ENCODE data around the gene ARHGAP28.

Gene ARHGAP28

DNA sequence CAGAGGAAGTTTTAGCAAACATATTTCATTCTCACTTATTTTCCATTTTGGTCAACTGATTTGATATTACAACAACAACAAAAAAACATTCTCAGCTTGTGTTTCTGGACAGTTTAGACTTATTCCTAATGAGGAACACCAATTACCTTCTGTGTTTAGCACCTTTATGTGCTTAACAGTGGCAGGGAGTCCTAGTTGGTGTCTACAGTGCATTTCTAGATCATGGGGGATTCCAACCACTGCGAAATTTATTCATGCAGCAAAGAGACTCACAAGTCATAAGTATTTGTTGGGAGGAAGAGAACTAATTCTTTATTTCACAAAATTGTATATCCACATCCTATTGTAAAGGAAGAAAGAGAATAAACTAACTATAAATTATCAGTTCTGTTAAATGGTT, 4.2 kb downstream of the ARHGAP28 start:
- TF ChIP-seq ZFX (IDR thresholded peaks at IDR 0.05; ENCODE audit: borderline replicate concordance): no peak
- TF ChIP-seq, protein P1, sequence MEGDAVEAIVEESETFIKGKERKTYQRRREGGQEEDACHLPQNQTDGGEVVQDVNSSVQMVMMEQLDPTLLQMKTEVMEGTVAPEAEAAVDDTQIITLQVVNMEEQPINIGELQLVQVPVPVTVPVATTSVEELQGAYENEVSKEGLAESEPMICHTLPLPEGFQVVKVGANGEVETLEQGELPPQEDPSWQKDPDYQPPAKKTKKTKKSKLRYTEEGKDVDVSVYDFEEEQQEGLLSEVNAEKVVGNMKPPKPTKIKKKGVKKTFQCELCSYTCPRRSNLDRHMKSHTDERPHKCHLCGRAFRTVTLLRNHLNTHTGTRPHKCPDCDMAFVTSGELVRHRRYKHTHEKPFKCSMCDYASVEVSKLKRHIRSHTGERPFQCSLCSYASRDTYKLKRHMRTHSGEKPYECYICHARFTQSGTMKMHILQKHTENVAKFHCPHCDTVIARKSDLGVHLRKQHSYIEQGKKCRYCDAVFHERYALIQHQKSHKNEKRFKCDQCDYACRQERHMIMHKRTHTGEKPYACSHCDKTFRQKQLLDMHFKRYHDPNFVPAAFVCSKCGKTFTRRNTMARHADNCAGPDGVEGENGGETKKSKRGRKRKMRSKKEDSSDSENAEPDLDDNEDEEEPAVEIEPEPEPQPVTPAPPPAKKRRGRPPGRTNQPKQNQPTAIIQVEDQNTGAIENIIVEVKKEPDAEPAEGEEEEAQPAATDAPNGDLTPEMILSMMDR (IDR thresholded peaks at IDR 0.05): no peak
- H3K27ac ChIP-seq: no peak overlapping the region

DNA sequence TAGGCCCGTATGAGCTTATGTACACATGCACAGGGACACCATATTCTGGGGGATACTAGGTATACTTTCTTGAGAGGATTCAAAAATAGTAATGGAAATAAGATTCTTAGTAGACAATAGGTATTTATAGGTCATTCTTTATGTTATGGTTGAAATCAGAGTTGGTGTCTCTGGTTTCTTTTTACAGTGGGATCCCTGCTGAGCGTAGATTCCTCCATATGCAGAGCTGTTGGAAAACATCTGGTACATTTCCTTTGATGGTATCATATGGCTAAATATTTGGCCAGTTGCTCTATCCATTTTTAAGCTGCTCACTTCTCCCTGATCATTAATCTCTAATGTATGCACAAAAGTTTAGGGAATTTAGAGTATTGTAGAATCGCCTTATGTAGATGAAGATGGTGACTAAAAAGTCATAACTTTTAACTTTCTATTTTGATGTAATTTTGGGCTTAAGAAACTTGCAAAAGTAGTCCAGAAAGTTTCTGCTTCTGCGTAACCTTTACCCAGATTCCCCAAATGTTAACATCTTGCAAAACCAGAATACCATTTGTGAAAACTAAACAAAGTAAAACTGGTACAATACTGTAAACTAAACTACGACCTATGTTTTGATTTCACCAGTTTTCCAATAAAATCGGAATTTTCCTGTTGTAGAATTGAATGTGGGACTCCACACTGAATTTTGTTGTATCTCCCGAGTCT, 5.4 kb downstream of the ARHGAP28 start:
- TF ChIP-seq ZFX (IDR thresholded peaks at IDR 0.05; ENCODE audit: borderline replicate concordance): no peak
- TF ChIP-seq, protein P1 (IDR thresholded peaks at IDR 0.05): no peak

DNA sequence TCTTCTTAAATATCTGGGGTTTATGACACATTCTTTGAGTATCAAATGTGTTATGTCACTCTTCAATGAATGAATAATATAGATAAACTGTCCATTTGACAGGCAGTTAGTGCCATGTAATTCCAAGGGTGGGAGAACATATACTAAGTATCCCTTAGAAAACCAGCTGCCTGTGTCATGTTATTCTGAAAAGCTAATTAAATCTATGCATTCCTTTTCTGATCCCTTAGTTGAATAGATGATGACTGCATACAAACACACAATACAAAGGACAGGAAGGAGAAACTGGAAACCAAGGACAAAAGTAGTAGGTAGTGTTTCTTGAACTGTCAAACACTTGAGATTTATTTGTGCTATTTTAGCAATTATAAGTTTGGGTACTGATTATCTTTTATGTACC, 8.3 kb downstream of the ARHGAP28 start:
- H3K27ac ChIP-seq: no peak overlapping the region

More for the DNA sequence above, 5.4 kb downstream of the ARHGAP28 start:
- no peak overlapping the region for H3K27ac ChIP-seq

DNA sequence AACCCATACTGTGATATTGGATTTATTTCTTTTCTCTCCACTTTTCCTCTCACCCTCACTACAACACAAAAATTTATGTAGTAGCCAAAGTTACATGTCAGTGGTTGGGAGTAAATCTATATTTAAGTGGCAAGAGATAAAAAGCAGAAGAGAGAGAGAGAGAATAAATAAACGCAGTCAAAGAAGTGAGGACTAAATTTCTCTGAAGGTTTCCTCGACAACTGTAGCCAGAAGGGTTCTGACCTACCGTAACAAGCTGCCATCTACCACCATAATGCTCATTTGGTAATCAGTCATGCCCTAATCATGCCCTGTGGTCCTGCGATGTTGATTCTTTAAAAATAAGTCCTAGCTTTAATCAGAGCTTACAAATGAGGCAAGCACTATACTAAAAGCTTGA, 9.1 kb downstream of the ARHGAP28 start:
- TF ChIP-seq, protein P1 (IDR thresholded peaks at IDR 0.05): no peak
- no peak overlapping the region for H3K27ac ChIP-seq

More for the DNA sequence above, 8.3 kb downstream of the ARHGAP28 start:
- TF ChIP-seq ZFX (IDR thresholded peaks at IDR 0.05; ENCODE audit: borderline replicate concordance): no peak
- TF ChIP-seq, protein P1 (IDR thresholded peaks at IDR 0.05): no peak

DNA sequence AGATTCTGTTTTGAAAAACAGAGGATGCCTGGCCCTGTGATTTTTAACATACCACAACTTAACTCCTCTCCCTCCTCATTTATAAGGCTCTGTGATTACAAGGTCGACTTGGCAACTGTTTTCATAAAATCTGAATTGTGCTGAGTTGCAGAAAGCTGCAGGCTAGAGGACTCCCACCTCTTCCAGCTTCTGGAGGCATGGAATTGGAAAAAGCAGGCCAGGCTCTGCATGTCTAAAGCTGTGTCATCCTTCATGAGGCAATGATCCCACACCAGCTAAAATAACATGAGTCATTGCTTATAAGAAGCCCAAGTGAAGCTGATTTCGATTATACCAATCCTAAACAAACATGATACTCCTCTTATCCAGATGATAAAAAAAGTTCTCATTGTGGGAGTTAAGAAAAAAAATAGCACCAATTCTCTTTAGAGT, 11.7 kb downstream of the ARHGAP28 start:
- no peak overlapping the region for H3K27ac ChIP-seq
- no peak for TF ChIP-seq ZFX (IDR thresholded peaks at IDR 0.05; ENCODE audit: borderline replicate concordance)
- TF ChIP-seq, protein P1 (IDR thresholded peaks at IDR 0.05): no peak

DNA sequence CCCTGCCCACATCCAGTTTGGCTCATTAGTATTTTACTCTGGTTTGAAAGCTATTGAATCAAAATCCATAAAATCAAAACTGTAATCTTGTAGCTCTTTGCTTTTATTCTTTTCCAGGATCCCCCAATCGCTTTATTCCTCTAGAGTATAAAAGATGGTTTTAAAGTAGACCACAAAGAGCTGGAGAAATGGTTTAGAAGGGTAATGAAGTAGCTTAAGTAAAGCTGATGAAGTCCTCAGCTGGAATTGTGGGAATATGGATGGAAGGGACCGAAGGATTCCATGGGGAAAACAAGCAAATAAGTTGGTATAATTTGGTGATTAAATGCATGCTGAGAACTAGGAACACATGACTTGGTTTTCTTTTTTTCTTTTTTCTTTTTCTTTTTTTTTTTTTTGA, 12.3 kb downstream of the ARHGAP28 start:
- TF ChIP-seq, protein P1 (IDR thresholded peaks at IDR 0.05): no peak
- no peak for TF ChIP-seq ZFX (IDR thresholded peaks at IDR 0.05; ENCODE audit: borderline replicate concordance)
- H3K27ac ChIP-seq: no peak overlapping the region

DNA sequence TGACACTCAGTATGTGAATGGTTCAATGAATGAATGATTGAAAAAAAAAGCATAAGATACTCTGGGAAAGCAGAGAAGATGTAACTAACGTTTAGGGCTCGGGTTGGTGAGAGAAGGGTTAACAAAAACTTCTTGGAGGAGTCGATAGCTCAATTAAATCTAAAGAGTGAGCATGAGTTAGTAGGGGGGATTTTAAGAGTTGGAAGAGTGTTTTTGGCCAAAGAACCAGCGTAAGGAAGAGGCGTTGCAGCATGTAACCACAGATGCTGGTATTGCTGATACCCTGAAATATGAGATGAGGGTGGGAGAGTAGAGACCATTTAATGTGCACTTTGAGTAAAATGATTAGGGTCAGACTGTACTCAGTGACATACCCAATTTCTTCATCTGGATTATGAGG, 14.5 kb downstream of the ARHGAP28 start:
- no peak for TF ChIP-seq ZFX (IDR thresholded peaks at IDR 0.05; ENCODE audit: borderline replicate concordance)
- H3K27ac ChIP-seq: no peak overlapping the region

All from 22Rv1 (cell line).